Effector CD4-positive, alpha-beta T cell (primary cell): ENCODE data around the gene TMC6.
"Not testable (repeated sequence)": the region's sequence is repeated elsewhere in the genome, so short reads cannot be mapped to it uniquely, and the experiment has no call there.

Experiments
- DNase-seq: peaks from one replicate; pipeline ENCODE4 v3.0.0-alpha.2; 2020

TMC6 gene

GRCh38 chr17:78154903-78155811 is 26.6 kb upstream of the TMC6 start:
- DNase-seq, result no peak

- DNase-seq, result no peak
Observed at GRCh38 chr17:78151514-78152008, 23.0 kb upstream of the TMC6 start.

- no peak for DNase-seq
Observed at GRCh38 chr17:78148286-78149016, 19.9 kb upstream of the TMC6 start.

- no peak for DNase-seq
Observed at GRCh38 chr17:78147315-78147998, 18.9 kb upstream of the TMC6 start.

GRCh38 chr17:78146881-78147280 is 18.3 kb upstream of the TMC6 start:
- no peak for DNase-seq

- DNase-seq, result no peak
Observed at GRCh38 chr17:78146471-78146869, 17.9 kb upstream of the TMC6 start.

GRCh38 chr17:78144736-78145641 is 16.4 kb upstream of the TMC6 start:
- DNase-seq, result no peak

- DNase-seq, result no peak
Observed at GRCh38 chr17:78144147-78144719, 15.7 kb upstream of the TMC6 start.

GRCh38 chr17:78143214-78144146 is 14.9 kb upstream of the TMC6 start:
- no peak for DNase-seq

- no peak for DNase-seq
Observed at GRCh38 chr17:78142119-78142861, 13.7 kb upstream of the TMC6 start.

GRCh38 chr17:78141437-78142118 is 13.0 kb upstream of the TMC6 start:
- DNase-seq, result no peak

GRCh38 chr17:78140169-78141051 is 11.9 kb upstream of the TMC6 start:
- DNase-seq, result peak; percentile 87

- DNase-seq, result not testable (repeated sequence)
Observed at GRCh38 chr17:78139861-78140168, 11.3 kb upstream of the TMC6 start.

- no peak for DNase-seq
Observed at GRCh38 chr17:78138204-78139060, 9.9 kb upstream of the TMC6 start.

GRCh38 chr17:78137392-78138203 is 9.0 kb upstream of the TMC6 start:
- no peak for DNase-seq

- DNase-seq, result no peak
Observed at GRCh38 chr17:78135858-78136500, 7.4 kb upstream of the TMC6 start.
